HL-60 (cell line): ENCODE data around the gene DPH2.

Experiments used
- DNase-seq, 2 experiments: peaks; one replicate each; pipeline ENCODE4 v3.0.0-alpha.2; 2010 to 2020; ENCODE audit warnings: low read depth in 1 of 2, low spot score in 1 of 2
- H3K27ac ChIP-seq: fragments of 250-450 bp; sonication (Bioruptor Pico); replicated peaks from 2 replicates; pipeline ENCODE4 v1.5.1; 2020; ENCODE audit warnings: mild to moderate bottlenecking, moderate library complexity
- H3K27me3 ChIP-seq: fragments of 250-450 bp; sonication (Bioruptor Pico); 2 replicates; pipeline ENCODE4 v1.5.1; 2021; ENCODE audit warnings: mild to moderate bottlenecking, moderate library complexity; ENCODE audit not compliant: insufficient read depth, poor library complexity, severe bottlenecking
- H3K4me3 ChIP-seq: replicated peaks from 2 replicates; pipeline ENCODE4 v1.5.1; 2011; ENCODE audit warnings: mild to moderate bottlenecking, control low read depth, low read length; ENCODE audit not compliant: insufficient read depth
- CTCF ChIP-seq: IDR thresholded peaks from one replicate; pipeline ENCODE4 v1.5.1; 2011; ENCODE audit warnings: low read length, control low read depth, inconsistent platforms; ENCODE audit not compliant: insufficient read depth
- GABPA ChIP-seq: IDR thresholded peaks from 2 replicates; pipeline ENCODE4 v1.6.1; 2012; ENCODE audit warnings: low read depth
- POLR2AphosphoS5 ChIP-seq: IDR thresholded peaks from 2 replicates; pipeline ENCODE4 v1.6.1; 2012; ENCODE audit warnings: low read depth
- REST ChIP-seq: IDR thresholded peaks from 2 replicates; pipeline ENCODE4 v1.6.1; 2012; ENCODE audit warnings: low read depth; ENCODE audit not compliant: insufficient replicate concordance
- SPI1 ChIP-seq: IDR thresholded peaks from 2 replicates; pipeline ENCODE4 v1.6.1; 2012; ENCODE audit warnings: low read depth, mild to moderate bottlenecking, borderline replicate concordance

Gene DPH2

GRCh38 chr1:44013949-44014348, 44.1 kb downstream of the DPH2 start:
- H3K27ac ChIP-seq: no peak overlapping the region
- H3K4me3 ChIP-seq: no peak overlapping the region
- no peak for DNase-seq
- H3K27me3 ChIP-seq: no peaks in the 10 kb centered on the region
- TF ChIP-seq GABPA (no peak), REST (no peak), SPI1 (no peak), POLR2AphosphoS5 (no peak), CTCF (no peak)

- DNase-seq: no peak
- TF ChIP-seq CTCF (no peak), POLR2AphosphoS5 (no peak), SPI1 (no peak)
- Histone ChIP-seq H3K4me3 (no peak overlapping the region), H3K27ac (no peak overlapping the region), H3K27me3 (no peaks in the 10 kb centered on the region)
Observed at GRCh38 chr1:44014365-44015104, 44.7 kb downstream of the DPH2 start.

- no peak for TF ChIP-seq GABPA
- no peak for TF ChIP-seq REST
- TF ChIP-seq POLR2AphosphoS5: no peak
- no peak for TF ChIP-seq CTCF
- TF ChIP-seq SPI1: no peak
- H3K27me3 ChIP-seq: no peaks in the 10 kb centered on the region
- H3K4me3 ChIP-seq: no peak overlapping the region
- DNase-seq: no peak
- H3K27ac ChIP-seq: no peak overlapping the region
Observed at GRCh38 chr1:44015206-44015605, 45.4 kb downstream of the DPH2 start.
